Stimulated activated CD4-positive, alpha-beta T cell treated with anti-CD3 and anti-CD28 coated beads, Interleukin-15, amount 100 ng/mL, for 24 hours (primary cell): ENCODE results near the gene RAB3B.
"Not testable (repeated sequence)": the region's sequence is repeated elsewhere in the genome, so short reads cannot be mapped to it uniquely, and the experiment has no call there.

Experiments used
- DNase-seq: peaks from one replicate; pipeline ENCODE4 v3.0.0-alpha.2; 2020

The RAB3B gene

GRCh38 chr1:51915951-51916350 is 74.5 kb downstream of the RAB3B start:
- DNase-seq: no peak

- no peak for DNase-seq
These were observed 77.6 kb downstream of the RAB3B start for GRCh38 chr1:51912881-51913280.

- no peak for DNase-seq
These were observed 80.1 kb downstream of the RAB3B start for GRCh38 chr1:51910221-51911000.

GRCh38 chr1:51908499-51908898 is 82.0 kb downstream of the RAB3B start:
- DNase-seq: no peak

- no peak for DNase-seq
These were observed 83.3 kb downstream of the RAB3B start for GRCh38 chr1:51907079-51907702.

GRCh38 chr1:51906306-51907078 is 84.0 kb downstream of the RAB3B start:
- DNase-seq: no peak

GRCh38 chr1:51902456-51902855 is 88.0 kb downstream of the RAB3B start:
- no peak for DNase-seq

GRCh38 chr1:51901151-51901550 is 89.3 kb downstream of the RAB3B start:
- DNase-seq: no peak

GRCh38 chr1:51899022-51899421 is 91.5 kb downstream of the RAB3B start:
- DNase-seq: no peak

GRCh38 chr1:51898090-51898734 is 92.3 kb downstream of the RAB3B start:
- no peak for DNase-seq

- DNase-seq: no peak
These were observed 92.8 kb downstream of the RAB3B start for GRCh38 chr1:51897699-51898031.

GRCh38 chr1:51894748-51895147 is 95.8 kb downstream of the RAB3B start:
- DNase-seq: not testable (repeated sequence)

GRCh38 chr1:51878616-51879336 is 111.7 kb downstream of the RAB3B start, which contains the start of gene NRDC:
NRDC (minus strand) TSS chr1:51878727; CDS start chr1:51878615, 112 bp downstream.
- DNase-seq: peak; percentile 100

- no peak for DNase-seq
These were observed 112.2 kb downstream of the RAB3B start for GRCh38 chr1:51878308-51878615.

- DNase-seq: peak; percentile 33
These were observed 112.8 kb downstream of the RAB3B start for GRCh38 chr1:51877434-51878307.

GRCh38 chr1:51875836-51876235 is 114.7 kb downstream of the RAB3B start:
- no peak for DNase-seq

- DNase-seq: no peak
These were observed 115.2 kb downstream of the RAB3B start for GRCh38 chr1:51875291-51875772.

GRCh38 chr1:51873270-51873669 is 117.2 kb downstream of the RAB3B start:
- DNase-seq: not testable (repeated sequence)

- no peak for DNase-seq
These were observed 119.0 kb downstream of the RAB3B start for GRCh38 chr1:51871351-51871975.

- no peak for DNase-seq
These were observed 119.7 kb downstream of the RAB3B start for GRCh38 chr1:51870603-51871350.
